SK-N-SH (cell line): ENCODE measurements around the gene CDHR4.

Source experiments
- EP300 ChIP-seq, 2 experiments: IDR thresholded peaks; 2 replicates each; pipeline versions ENCODE4 v1.4.0 to v1.6.1; 2012; ENCODE audit warnings: borderline replicate concordance in 1 of 2, low read depth in 1 of 2, low read length in 1 of 2
- EZH2phosphoT487 ChIP-seq: fragments of 200-600 bp; sonication (generic); IDR thresholded peaks from 2 replicates; pipeline ENCODE4 v1.6.1; 2017; ENCODE audit warnings: low read depth, mixed run types, mild to moderate bottlenecking, antibody characterized with exemption, moderate library complexity, borderline replicate concordance
- GABPA ChIP-seq: IDR thresholded peaks from 2 replicates; pipeline ENCODE4 v1.4.0; 2012; ENCODE audit warnings: low read depth, mild to moderate bottlenecking
- MXI1 ChIP-seq: IDR thresholded peaks from 2 replicates; pipeline ENCODE4 v1.6.1; 2012; ENCODE audit warnings: mild to moderate bottlenecking, low read depth, low read length, improper control_type of control experiment
- NFIC ChIP-seq: IDR thresholded peaks from 2 replicates; pipeline ENCODE4 v1.4.0; 2012; ENCODE audit warnings: borderline replicate concordance
- POLR2AphosphoS5 ChIP-seq: IDR thresholded peaks from 2 replicates; pipeline ENCODE4 v1.6.1; 2012; ENCODE audit warnings: low read depth, low read length
- SMC3 ChIP-seq: IDR thresholded peaks from 2 replicates; pipeline ENCODE4 v1.6.1; 2012; ENCODE audit warnings: low read depth, low read length, improper control_type of control experiment
- TAF1 ChIP-seq: IDR thresholded peaks from 2 replicates; pipeline ENCODE4 v1.6.1; 2012; ENCODE audit warnings: low read depth, mild to moderate bottlenecking, low read length, moderate library complexity, borderline replicate concordance
- YY1 ChIP-seq: IDR thresholded peaks from 2 replicates; pipeline ENCODE4 v1.4.0; 2012; ENCODE audit warnings: low read depth, mild to moderate bottlenecking
- TF ChIP-seq, protein P1 (sequence below): fragments of 200-600 bp; sonication (generic); IDR thresholded peaks from 2 replicates; pipeline ENCODE4 v1.6.1; 2017; ENCODE audit warnings: antibody characterized with exemption, mild to moderate bottlenecking, moderate library complexity
- TF ChIP-seq, protein P2 (sequence below): IDR thresholded peaks from 2 replicates; pipeline ENCODE4 v1.4.0; 2012; ENCODE audit warnings: low read depth, borderline replicate concordance

- TF ChIP-seq EP300 (IDR thresholded peaks at IDR 0.05; ENCODE audit: borderline replicate concordance in 1 of 2, low read depth in 1 of 2, low read length in 1 of 2), result no peak
- no peak for TF ChIP-seq POLR2AphosphoS5
- TF ChIP-seq, protein P1, sequence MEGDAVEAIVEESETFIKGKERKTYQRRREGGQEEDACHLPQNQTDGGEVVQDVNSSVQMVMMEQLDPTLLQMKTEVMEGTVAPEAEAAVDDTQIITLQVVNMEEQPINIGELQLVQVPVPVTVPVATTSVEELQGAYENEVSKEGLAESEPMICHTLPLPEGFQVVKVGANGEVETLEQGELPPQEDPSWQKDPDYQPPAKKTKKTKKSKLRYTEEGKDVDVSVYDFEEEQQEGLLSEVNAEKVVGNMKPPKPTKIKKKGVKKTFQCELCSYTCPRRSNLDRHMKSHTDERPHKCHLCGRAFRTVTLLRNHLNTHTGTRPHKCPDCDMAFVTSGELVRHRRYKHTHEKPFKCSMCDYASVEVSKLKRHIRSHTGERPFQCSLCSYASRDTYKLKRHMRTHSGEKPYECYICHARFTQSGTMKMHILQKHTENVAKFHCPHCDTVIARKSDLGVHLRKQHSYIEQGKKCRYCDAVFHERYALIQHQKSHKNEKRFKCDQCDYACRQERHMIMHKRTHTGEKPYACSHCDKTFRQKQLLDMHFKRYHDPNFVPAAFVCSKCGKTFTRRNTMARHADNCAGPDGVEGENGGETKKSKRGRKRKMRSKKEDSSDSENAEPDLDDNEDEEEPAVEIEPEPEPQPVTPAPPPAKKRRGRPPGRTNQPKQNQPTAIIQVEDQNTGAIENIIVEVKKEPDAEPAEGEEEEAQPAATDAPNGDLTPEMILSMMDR, result no peak
- no peak for TF ChIP-seq GABPA
- TF ChIP-seq SMC3, result no peak
- TF ChIP-seq NFIC, result no peak
- no peak for TF ChIP-seq YY1
- TF ChIP-seq, protein P2, sequence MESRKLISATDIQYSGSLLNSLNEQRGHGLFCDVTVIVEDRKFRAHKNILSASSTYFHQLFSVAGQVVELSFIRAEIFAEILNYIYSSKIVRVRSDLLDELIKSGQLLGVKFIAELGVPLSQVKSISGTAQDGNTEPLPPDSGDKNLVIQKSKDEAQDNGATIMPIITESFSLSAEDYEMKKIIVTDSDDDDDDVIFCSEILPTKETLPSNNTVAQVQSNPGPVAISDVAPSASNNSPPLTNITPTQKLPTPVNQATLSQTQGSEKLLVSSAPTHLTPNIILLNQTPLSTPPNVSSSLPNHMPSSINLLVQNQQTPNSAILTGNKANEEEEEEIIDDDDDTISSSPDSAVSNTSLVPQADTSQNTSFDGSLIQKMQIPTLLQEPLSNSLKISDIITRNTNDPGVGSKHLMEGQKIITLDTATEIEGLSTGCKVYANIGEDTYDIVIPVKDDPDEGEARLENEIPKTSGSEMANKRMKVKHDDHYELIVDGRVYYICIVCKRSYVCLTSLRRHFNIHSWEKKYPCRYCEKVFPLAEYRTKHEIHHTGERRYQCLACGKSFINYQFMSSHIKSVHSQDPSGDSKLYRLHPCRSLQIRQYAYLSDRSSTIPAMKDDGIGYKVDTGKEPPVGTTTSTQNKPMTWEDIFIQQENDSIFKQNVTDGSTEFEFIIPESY, result no peak
- no peak for TF ChIP-seq TAF1
- TF ChIP-seq EZH2phosphoT487, result no peak
- TF ChIP-seq MXI1, result no peak
These were observed 12.6 kb downstream of the CDHR4 start for GRCh38 chr3:49787182-49787464.
